Measurements from ENCODE around the gene TF.

- TF ChIP-seq SP2 (IDR thresholded peaks at IDR 0.05; ENCODE audit: low read length) (no peak), EZH2 (IDR thresholded peaks at IDR 0.05; ENCODE audit: low read depth, low read length, severe bottlenecking) (no peak), CTCF (IDR thresholded peaks at IDR 0.05; ENCODE audit: control extremely low read depth in 1 of 3, insufficient read depth in 1 of 3, low read depth in 1 of 3, low read length in 3 of 3) (no peak), SIN3A (conservative IDR thresholded peaks at IDR 0.05 in 1 of 2, IDR thresholded peaks at IDR 0.05 in 1 of 2; ENCODE audit: low read depth in 1 of 2, low read length in 2 of 2) (no peak)
Measured at GRCh38 chr3:133711013-133711412, 35.2 kb upstream of the TF start.
